Type B pancreatic cell (in vitro differentiated cells): ENCODE data around the gene PIP5K1B. TPM values are rescaled to one million over a fixed set of nuclear protein-coding genes. Genes with fewer than 3 reads are reported as not detected.

ENCODE experiments used
- DNase-seq: peaks from one replicate; pipeline ENCODE4 v3.0.0; 2021; ENCODE audit warnings: mixed read lengths; ENCODE audit not compliant: unreplicated experiment; ENCODE audit errors: extremely low spot score
- H3K27ac Mint-ChIP-seq: 2 replicates; pipeline ENCODE4 v1.8.0; 2021; ENCODE audit warnings: mild to moderate bottlenecking, mixed read lengths
- H3K27me3 Mint-ChIP-seq: 2 replicates; pipeline ENCODE4 v1.8.0; 2021; ENCODE audit warnings: mixed read lengths
- H3K36me3 Mint-ChIP-seq: 2 replicates; pipeline ENCODE4 v1.8.0; 2021; ENCODE audit warnings: mixed read lengths
- H3K4me1 Mint-ChIP-seq: one replicate; pipeline ENCODE4 v1.8.0; 2021; ENCODE audit warnings: mixed read lengths; ENCODE audit not compliant: unreplicated experiment
- H3K4me3 Mint-ChIP-seq: 2 replicates; pipeline ENCODE4 v1.8.0; 2021; ENCODE audit warnings: mild to moderate bottlenecking, mixed read lengths
- H3K9me3 Mint-ChIP-seq: 2 replicates; pipeline ENCODE4 v1.8.0; 2021; ENCODE audit warnings: mixed read lengths
- total RNA-seq: library from RNA; stranded (reverse); gene quantifications from 2 replicates; pipeline ENCODE4 v1.2.1, GENCODE V29; 2021; ENCODE audit warnings: low replicate concordance
- TF ChIP-seq, protein P1 (sequence below): fragments of 200-600 bp; sonication (generic); conservative IDR thresholded peaks from 2 replicates; pipeline ENCODE4 v1.5.0; 2021; ENCODE audit warnings: antibody characterized with exemption, mild to moderate bottlenecking

Gene PIP5K1B
- total RNA-seq, 1 donor from 2014 or later, result 9.8 TPM

DNA sequence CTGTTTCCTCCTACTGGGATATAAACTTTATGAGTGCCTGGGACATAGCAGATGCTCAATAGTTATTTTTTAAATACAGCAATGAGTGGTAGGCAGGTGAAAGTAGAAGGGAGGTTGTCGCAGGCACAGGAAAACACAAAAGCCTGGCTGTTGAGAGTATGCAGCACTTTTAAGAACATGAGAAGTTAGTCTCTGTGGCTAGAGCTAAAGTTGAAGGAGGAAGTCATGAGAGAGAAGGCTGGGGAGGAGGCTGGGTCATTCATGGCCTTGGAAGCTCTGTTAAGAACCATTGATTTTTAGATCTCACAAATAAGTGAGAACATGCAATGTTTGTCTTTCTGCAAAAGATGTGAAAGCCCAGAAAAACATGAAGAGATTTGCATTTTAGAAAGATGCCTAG lies 182.2 kb downstream of the PIP5K1B start:
- H3K36me3 Mint-ChIP-seq, result no peaks in the 10 kb centered on the region
- no peaks in the 10 kb centered on the region for H3K9me3 Mint-ChIP-seq
- H3K27me3 Mint-ChIP-seq, result no peaks in the 10 kb centered on the region
- DNase-seq, result no peak
- H3K4me3 Mint-ChIP-seq, result no peak overlapping the region
- TF ChIP-seq, protein P1, sequence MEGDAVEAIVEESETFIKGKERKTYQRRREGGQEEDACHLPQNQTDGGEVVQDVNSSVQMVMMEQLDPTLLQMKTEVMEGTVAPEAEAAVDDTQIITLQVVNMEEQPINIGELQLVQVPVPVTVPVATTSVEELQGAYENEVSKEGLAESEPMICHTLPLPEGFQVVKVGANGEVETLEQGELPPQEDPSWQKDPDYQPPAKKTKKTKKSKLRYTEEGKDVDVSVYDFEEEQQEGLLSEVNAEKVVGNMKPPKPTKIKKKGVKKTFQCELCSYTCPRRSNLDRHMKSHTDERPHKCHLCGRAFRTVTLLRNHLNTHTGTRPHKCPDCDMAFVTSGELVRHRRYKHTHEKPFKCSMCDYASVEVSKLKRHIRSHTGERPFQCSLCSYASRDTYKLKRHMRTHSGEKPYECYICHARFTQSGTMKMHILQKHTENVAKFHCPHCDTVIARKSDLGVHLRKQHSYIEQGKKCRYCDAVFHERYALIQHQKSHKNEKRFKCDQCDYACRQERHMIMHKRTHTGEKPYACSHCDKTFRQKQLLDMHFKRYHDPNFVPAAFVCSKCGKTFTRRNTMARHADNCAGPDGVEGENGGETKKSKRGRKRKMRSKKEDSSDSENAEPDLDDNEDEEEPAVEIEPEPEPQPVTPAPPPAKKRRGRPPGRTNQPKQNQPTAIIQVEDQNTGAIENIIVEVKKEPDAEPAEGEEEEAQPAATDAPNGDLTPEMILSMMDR, result no peak
- H3K27ac Mint-ChIP-seq, result no peak overlapping the region
- H3K4me1 Mint-ChIP-seq, result no peaks in the 10 kb centered on the region

DNA sequence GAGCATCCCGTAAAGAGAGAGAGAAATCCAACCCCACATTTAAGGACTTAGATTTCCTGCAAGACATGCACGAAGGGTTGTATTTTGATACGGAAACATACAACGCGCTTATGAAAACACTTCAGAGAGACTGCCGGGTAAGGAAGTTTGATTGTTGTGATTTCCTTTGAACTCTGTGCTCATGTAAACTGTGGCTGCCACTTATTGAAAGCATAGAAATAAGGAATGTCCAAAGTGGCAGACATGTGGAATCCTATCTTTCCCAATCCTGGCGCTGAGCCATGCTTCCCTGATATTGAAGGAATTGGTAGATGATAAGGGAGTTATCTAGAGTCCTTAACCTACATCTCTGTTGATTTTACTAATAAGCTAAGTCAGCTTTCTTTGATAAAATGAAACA lies 189.5 kb downstream of the PIP5K1B start:
- TF ChIP-seq, protein P1, result no peak
- Mint-ChIP-seq H3K4me1 (peaks cover 45% of the 10 kb centered on the region), H3K27ac (no peak overlapping the region), H3K27me3 (no peaks in the 10 kb centered on the region), H3K9me3 (no peaks in the 10 kb centered on the region), H3K36me3 (no peaks in the 10 kb centered on the region), H3K4me3 (no peak overlapping the region)
- no peak for DNase-seq

DNA sequence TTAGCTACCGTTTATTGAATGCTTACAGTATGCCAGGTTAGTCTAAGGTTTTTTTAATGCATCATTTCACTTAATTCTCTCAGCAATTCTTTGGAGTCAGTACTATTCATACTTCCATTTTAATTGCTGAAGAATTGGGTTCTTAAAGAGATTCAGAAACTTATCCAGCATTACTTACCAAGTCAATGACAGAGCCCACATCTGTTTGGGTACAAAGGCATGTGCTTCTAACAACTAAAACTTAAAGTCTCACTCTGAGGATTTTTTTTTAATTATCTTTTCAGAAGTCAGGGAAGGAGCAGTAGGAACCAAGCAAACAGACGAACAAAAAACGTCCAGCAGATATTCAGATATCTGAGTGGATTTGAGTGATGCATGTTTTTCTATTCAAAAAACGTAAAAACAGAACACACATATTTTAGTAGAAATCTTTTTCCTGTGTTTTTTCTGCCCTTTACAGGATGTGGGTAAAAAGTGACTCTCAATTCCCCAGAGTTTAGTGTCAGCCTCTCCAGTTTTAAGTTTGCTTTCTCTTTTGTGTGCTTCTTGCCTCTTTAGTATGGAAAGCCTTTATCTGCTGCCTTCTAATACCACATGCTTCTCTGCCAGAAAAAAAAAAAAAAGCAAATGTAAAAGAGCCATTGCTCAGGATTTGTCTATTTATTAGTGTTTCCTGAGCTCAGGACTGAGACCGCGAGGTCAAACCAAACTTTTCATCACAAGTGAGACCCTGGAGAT lies 190.9 kb downstream of the PIP5K1B start:
- H3K27ac Mint-ChIP-seq, result no peak overlapping the region
- TF ChIP-seq, protein P1, result no peak
- no peaks in the 10 kb centered on the region for H3K9me3 Mint-ChIP-seq
- no peak for DNase-seq
- no peak overlapping the region for H3K4me3 Mint-ChIP-seq
- no peaks in the 10 kb centered on the region for H3K36me3 Mint-ChIP-seq
- H3K27me3 Mint-ChIP-seq, result no peaks in the 10 kb centered on the region
- H3K4me1 Mint-ChIP-seq, result peaks cover 45% of the 10 kb centered on the region

DNA sequence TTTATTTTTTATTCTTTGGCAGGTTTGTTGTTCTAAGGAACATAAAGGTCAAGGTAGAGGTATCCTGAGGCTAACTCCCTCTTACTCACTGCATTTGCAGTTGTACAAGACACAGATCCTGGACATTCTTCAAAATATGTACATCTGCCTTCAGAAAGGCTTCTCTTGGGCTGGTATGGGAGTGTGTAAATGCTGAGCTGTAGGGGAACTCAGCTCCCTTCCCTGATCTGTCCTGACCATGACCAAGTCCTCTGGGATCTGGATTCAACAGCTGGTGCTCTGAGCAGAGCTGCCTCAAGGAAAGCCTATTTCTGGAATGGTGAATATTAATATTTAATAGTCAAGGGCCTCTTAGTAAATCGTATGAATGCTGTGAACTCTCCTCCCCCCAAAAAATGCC lies 191.4 kb downstream of the PIP5K1B start:
- Mint-ChIP-seq H3K27ac (no peak overlapping the region), H3K4me3 (no peak overlapping the region), H3K36me3 (no peaks in the 10 kb centered on the region), H3K27me3 (no peaks in the 10 kb centered on the region), H3K4me1 (peaks cover 45% of the 10 kb centered on the region), H3K9me3 (no peaks in the 10 kb centered on the region)
- DNase-seq, result no peak
- TF ChIP-seq, protein P1, result no peak

DNA sequence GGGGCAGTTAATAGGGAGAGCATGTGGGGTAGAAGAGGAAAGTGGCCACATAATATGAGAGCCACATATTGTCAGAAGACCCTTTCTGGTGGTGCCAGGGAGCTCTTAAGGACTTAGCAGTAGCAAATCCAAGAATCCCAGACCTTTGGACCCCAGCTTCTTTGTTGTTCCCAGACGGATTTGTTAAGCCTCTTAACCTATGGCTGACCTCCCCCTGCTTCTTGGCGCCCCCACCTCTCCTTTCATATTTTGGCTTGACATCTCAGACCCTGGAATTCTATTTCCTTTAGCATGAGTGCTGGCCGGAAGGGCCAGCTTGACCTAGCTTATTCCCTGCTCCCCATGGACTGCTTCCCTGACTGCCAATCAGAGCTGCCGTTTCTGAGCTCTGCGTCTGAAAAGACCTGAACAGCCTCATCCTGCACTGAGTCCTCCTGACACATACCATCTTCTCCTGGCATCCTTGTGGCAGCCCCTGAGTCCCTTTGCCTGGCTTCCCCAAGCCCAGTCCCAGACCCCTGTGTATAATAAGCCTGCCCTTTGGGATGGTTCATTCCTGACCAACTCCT lies 192.6 kb downstream of the PIP5K1B start:
- no peak for DNase-seq
- Mint-ChIP-seq H3K27me3 (no peaks in the 10 kb centered on the region), H3K27ac (no peak overlapping the region), H3K4me3 (no peak overlapping the region), H3K36me3 (no peaks in the 10 kb centered on the region), H3K4me1 (peaks cover 45% of the 10 kb centered on the region), H3K9me3 (no peaks in the 10 kb centered on the region)
- TF ChIP-seq, protein P1, result no peak
